HG03565 (cell line): Measurements from ENCODE around the gene ABCC4.
A peak's percentile ranks its signal among the peaks of the same experiment; 100 is the strongest.

Source experiments
- ATAC-seq: cut with Tn5 transposase; IDR thresholded peaks from one replicate; pipeline ENCODE4 v1.9.1; 2021; ENCODE audit warnings: mild to moderate bottlenecking, moderate library complexity; ENCODE audit not compliant: unreplicated experiment

The ABCC4 gene

DNA sequence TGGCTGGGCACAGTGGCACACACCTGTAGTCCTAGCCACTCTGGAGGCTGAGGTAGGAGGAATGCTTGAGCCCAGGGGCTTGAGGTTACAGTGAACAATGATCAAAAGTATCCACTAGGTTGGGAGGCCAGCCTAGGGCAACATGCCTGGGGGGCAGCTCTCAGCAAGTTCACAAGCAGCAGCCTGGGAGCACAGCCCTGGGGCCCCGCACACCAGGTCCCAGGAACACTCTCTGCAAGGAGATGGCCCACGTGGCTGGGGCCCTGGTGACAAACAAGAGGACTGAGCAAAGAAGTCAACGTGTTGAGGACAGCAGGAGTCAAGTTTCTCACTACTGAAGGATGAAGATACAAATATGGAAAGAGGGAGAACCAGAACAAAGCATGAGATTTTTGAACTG, 39.3 kb downstream of the ABCC4 start:
- no peak for ATAC-seq

DNA sequence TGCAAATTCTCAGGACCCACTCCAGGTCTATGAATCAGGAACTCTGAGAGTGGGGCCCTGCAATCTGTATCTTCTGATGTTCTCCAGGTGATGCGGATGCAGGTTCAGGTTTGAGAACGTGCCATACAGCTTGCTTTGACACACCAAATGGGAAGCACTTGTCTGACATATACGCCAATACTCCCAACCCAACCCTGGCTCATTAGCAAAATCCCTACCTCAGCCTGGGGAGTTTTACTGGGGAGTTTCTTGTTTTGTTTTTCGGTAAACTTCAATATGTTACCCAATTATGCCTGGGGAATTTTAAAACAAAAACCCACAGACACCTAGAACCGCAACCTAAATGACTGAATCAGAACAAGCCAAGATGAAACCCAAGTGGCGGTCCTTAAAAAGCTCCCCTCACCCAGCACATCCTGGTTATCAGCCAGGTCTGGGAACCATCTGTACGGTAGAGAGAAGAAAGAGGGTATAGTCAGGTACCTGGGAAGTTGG, 41.2 kb downstream of the ABCC4 start:
- peak; percentile 62 for ATAC-seq

DNA sequence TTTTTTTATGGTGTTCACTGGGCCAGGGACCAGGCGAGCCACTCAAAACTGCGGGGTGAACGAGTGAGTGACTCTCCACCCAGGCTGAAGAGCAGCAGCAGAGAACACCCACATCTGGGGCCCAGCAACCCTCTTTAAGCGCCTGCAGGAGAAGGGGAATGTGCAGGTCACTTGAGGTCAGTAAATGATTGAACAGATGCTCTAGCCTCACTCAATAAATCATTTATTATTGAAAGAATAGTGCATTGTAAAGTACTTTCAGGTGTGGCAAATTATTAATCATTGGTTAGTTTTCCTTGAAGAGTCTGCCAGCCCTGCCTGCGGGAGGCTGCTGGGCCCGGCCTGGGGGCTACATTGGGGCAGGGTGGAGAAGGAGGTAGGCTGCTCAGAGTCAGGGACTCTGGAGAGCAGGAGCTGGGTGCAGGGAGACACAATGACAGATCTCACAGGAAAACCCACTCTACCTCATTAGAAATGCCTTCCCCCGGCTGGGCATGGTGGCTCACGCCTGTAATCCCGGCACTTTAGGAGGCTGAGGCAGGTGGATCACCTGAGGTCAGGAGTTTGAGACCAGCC, 42.5 kb downstream of the ABCC4 start:
- no peak for ATAC-seq

DNA sequence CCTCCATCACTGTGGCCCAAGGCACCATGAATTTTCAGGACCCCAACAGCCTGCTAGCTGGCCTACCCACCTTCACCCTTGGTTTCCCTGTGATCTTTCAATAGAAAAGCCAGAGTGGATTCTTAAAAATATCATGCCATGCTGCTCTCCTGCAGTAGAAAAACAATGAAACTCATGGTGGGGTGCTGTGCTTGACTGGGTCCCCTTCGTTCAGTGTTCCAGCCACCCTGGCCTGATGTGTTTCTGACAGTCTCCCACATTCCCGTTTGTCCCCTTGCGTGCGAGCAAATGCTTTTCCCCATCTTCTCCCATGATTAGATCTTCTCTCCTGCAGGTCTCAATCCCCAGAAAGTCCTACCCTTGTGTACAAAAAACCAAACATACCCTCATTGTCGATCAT, 43.2 kb downstream of the ABCC4 start:
- ATAC-seq = no peak

DNA sequence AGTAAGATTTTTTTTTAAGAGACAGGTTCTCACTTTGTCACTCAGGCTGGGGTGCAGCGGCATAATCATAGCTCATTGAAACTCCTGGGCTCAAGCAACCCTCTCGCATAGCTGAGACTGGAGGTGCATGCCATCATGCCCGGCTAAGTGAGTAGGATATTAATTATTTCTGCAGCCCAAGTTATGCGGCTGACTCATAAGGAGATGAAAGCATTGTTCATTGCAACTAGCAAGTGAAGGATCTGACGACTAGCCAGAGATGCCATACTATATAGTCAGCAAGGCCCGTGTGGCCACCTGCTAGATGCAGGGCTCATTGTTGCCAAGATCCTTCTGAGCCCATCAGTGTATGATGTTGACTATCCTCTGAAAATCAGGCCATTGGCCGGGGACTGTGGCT, 45.2 kb downstream of the ABCC4 start:
- ATAC-seq = no peak

DNA sequence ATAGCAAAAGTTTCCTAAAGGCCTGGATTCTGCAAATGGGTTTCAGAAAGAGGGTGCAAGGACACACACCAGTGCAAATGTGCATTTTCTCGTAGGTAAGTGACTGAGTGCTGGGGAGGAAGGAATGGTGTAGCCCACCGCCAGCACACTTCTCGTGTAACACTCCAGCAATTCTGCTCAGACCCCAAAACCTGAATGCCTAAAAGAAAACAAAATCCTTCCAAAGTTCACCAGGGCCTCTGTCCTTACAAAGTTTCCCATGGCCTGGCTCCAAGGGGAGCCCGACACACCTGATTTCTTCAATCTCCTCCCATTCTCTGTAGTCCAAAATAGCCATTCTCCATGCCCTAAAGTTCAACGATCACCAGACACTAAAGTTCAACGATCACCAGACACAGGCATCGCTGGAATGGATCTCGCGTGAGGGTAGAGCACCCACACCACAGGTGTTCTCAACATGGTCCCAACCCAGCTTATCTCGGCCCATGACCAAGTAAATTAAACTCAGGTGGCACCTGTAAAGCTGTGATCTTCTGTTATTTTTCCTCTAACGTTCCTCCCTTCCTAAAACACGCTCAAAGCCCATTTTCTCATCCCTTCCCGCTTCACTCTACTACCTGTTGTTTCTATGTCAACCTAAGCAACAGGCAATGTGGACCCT, 46.0 kb downstream of the ABCC4 start:
- ATAC-seq = no peak

DNA sequence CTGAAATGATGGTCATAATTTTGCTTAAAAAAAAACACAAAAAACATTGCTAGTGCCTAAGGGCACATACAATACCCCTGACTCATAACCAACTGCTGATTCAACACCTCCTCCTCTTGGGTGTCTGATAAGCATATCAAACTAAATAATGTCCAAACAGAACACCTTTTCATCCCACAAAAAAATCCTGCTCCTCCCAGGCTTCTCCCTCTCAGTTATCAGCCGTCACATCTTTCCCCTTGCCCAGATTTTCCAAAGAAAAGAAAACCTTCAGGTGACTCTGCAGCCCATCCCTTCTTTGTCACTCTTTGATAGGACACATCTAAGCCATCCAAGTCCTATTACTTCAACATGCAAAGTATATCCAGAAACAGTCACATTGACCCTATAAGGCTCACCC, 46.9 kb downstream of the ABCC4 start:
- ATAC-seq = no peak

DNA sequence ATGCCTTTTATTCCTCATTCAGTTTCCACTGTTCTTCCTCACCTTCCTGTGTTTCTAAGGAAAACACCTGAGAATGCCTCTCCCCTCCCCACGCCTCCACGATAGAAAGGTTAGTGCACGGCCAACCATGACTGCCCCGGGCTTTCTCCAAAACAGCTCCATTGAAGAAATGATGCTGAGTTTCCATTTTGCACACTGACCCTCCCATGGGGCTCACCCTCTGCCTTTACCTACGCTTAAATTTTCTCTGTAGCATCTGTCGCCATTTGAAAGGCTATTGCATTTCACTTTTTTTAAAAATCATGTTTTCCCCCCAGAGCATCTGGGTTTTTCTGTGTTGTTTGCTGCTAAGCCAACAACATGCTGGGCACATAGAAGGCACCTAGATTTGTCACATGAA, 48.2 kb downstream of the ABCC4 start:
- no peak for ATAC-seq

DNA sequence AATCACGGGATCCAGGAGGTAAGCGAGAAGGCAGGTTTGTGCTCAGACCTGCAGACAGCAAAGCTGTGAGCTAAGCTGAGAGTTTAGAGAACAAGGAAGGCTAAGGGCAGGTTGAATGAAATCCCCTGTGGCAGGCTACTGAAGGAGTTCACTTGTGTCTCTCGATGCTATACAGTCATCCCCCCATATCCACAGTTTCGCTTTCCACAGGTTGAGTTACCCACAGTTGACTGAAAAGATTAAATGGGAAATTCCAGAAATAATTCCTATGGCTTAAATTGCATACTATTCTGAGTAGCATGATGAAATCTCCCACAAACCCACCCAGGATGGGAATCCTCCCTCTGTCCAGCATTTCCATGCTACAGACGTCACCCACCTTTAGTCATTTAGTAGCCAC, 49.6 kb downstream of the ABCC4 start:
- no peak for ATAC-seq

DNA sequence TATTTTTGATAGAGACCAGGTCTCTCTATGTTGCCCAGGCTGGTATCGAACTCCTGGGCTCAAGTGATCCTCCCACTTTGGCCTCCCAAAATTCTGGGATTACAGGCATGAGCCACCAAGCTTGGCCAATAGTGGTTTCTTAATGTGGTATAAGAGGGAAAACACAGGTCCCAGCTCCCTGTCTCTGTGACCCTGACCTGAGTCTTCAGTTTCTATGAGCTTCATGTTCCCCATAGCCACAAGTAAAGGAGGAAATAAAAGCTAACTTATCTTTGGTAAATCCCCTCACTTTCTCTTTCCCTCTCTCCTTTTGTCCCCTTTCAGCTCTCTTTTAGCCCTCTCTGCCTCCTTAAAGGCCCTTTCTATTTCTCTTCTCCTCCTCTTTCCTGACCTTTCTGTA, 50.3 kb downstream of the ABCC4 start:
- no peak for ATAC-seq

DNA sequence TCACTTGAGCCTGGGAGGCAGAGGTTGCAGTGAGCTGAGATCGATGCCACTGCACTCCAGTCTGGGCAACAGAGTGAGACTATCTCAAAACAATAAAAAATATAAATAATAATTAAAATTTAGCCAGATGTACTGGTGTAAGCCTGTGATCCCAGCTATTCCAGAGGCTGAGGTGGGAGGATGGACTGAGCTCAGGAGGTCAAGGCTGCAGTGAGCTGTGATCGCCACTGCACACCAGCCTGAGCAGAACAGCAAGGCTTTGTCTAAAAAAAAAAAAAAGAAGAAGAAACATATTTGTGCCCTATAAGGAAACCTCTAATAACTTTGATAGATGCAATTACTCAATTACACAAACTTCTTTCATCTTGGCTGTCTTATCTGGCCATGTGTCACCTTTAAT, 52.3 kb downstream of the ABCC4 start:
- no peak for ATAC-seq

DNA sequence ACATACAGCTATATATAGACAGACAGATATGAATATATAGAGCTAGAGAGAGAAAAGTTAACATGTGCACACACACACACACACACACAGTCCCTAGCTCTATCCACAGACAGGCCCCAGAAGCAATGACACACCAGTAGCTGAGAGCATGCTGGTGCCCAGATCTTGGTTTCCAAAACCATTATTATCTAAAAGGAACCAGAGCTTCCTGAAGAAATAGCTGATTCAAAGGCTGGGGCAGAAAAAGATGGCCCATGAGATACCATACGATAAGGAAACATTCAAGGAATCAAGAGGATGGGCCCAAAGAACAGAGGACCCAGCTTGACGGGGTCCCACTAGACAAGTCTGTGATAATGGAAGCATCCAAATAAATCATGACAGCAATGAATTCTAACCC, 53.4 kb downstream of the ABCC4 start:
- no peak for ATAC-seq

DNA sequence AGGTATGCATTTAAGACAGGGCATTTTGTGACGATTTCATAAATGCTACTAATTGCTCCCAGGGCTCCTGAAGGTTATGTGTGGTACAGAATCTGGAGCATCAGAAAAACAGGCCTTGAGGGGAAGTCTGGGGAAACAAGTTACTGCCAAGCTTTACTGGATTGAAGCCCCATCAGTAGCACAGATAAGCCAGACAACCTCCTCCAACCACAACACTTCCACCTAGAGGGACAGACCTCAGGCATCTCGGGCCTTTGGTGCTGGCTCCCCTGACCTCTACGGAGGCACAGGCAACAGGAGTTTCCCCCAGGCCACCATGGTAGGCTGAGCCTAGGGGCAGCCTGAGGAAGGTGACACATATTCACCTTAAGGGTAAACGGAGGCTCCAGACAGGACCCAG, 54.1 kb downstream of the ABCC4 start:
- ATAC-seq = no peak

DNA sequence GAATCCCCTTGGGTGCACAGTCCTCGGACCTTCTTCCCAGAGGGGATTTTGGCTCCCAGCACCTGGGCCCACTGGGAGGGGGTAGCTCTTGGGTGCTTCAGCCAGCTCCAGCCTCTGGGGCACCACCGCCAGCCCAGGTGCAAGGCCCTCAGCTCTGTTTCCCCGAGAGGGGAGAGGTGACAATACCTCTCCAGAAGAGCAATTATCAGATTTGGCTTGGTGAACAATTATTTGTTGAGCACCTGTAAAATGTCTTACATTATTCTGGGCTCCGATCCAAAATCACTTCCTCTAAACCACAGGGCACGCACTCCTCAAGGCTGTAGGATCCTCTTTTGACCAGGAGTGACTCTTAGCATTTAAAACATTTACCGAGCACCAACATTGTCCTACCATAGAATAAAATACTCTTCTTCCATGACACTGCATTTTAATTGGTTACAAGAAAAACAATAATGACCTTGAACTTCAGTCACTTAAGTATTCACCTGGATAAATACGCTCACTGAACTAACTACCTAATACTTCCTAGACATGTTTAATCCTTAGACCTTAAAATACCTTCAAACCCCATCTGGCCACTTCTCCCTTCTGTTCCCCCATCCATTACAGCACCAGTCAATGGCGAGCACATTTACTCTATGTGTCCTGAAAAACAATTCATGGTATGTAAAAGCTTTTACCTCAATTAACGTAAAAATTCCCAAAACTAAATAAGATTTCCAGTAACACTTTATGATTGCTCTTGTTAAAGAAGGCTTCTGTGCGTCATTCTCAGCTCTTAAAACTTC, 54.8 kb downstream of the ABCC4 start:
- no peak for ATAC-seq

DNA sequence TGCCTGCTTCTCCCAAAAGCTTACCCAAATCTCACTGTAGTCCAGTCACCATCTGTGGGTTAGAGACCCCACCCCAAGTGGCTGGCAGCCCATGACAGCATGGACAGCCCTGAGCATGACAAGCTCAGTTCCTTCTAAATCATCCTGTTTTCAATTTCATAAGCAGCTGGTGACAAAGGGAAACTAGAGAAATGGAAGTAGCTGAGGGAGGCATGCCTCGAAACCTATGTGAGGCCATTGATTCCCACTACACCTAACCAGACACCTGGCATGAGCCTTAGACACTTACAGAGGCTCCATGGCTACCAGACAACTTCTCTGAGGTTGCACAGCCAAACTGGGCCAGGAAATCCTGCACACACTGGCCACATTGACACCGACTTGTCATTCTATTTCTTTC, 56.2 kb downstream of the ABCC4 start:
- peak; percentile 35 for ATAC-seq

DNA sequence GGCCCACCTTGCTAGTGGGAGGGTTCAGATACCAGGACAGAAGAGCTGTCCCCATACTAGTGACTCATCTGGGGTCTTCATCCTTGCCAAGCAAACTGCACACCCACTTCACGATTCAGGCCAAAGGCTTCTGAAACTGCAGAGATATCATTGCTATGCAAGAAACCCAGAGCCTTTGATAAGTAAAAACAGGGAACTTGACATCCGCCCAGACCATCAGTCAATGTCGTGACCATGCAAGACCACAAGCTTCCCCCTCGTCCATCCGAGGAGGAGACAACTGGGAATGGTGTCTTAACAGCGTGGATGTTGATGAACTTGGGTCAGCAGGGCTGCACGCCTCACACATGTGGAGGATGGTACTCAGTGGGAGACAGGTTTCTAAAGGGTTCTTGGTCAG, 58.0 kb downstream of the ABCC4 start:
- no peak for ATAC-seq

DNA sequence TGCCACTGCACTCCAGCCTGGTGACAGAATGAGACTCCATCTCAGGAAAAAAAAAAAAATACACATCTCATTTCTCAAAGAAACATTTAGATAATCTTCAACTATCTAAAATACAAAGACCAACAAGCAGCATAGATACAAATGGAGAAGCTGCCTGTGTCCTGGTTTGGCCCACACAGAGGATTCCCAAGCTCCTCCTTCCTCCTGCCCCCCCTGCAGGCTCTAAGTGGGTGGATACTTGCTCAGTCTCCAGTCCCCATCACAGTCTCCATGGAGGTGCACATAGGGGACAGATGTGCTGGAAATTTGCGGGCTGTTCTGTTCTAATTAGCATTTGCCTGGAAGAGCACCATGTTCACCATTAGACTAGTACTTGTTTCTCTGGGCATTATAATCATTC, 59.9 kb downstream of the ABCC4 start:
- ATAC-seq = no peak

DNA sequence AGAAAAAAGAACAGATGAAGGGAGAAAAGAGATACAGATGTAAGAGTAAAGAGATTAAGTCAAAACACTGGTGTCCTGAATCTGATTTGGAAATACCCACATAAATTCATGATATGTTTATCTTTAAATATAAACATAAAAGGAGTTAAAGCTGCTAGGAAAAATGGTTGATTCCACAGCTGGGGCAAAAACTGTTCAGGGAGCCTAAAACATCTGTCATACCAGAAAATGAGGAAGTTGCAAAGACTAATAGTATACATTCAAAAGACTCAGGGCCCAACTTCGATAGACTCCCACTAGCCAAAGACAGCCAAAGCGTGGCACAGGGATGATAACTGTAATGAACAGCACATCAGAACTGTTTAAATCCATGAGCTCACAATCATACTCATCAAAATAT, 62.0 kb downstream of the ABCC4 start:
- peak; percentile 36 for ATAC-seq

DNA sequence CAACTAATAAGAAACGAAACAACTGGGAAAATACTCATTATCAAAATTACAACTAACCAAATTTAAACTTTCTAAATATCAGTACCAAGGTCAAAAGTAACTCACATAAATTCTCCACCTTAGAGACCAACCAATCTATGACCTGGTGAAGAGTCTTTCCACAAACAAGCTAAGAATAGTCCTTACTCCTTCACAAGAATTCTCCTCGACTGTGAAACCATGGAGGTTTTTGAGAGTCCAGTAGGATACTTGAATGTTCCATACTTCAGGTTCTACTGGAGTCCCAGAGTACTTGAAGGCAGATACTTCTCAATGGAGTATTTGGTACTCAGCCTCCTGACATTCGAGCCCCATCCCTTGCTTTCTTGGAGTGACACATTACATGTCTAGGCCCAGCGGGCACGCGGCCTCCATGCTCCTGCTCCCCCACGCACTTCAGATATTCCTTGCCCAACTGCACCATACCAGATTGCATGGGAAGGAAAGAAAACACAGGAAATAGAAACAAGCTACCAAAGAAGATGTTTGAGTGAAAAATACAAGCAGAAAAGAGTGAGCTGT, 63.9 kb downstream of the ABCC4 start:
- ATAC-seq = no peak

DNA sequence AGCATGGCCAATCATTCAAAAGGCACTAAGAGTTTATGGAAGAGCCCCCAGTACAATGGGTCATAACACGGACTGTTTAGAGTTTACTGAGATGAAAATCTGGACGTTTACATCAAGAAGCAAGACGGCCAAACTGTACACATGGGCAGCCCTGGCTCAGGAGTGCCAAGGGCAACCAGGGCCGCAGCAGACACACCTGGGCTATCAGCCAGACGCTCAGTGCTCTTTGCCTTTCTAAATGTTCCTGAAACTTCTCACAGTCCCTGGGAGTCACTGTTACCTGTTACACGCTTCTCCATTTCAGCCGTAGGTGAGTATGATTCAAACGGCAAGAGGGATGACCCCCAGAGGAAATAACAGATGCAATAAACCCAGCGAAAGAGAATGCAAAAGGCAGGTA, 64.5 kb downstream of the ABCC4 start:
- no peak for ATAC-seq

DNA sequence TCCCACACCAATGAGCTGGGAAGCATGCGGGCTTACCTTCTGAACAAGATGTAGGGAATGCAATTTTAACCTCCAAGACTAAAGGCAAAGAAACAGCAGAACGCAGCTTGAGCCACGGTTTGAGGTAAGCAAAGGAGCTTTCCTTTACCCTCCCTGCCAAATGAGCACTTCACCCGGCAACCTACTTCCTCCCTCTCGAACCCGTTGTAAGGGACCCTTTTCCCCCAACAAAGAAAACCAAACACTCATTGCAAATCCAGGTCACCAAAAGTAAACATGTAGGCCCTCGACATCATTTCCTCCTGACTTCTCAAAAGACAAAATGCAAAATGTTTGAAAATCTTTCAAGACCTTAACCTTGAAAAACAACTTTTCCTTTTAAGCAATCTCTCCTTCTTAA, 65.3 kb downstream of the ABCC4 start:
- ATAC-seq = no peak

DNA sequence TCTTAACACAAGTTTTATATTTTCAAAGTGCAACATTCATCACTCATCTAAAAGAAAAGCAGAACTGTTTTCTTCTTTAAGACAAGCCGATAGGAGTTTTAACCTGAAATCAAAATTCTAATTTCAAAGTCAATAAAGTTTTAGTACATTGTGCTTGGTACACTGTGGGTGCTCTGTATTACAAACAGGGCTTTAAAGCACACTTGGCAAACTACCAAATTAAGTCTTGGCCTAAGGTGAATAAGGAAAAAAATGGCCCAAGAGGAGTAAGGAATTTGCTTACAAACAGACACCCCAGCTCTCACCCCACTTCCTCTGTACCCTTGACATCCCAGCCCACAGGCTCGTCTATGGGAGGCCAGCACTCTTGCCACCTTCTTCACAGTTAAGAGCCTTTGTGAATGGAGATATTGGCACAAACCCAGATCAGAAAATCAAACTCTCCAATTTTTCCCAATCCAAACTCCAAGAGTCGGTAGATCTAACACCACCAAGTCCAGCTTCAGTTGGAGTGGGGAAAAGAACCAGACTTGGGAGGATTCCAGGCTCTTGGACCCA, 66.0 kb downstream of the ABCC4 start:
- ATAC-seq = no peak
